GM19324 (cell line): ENCODE results near the gene CPLANE2.
"Not testable (repeated sequence)": the region's sequence is repeated elsewhere in the genome, so short reads cannot be mapped to it uniquely, and the experiment has no call there.

ENCODE experiments used
- ATAC-seq: cut with Tn5 transposase; IDR thresholded peaks from one replicate; pipeline ENCODE4 v1.9.1; 2021; ENCODE audit warnings: mild to moderate bottlenecking, moderate library complexity; ENCODE audit not compliant: unreplicated experiment, low FRiP score

CPLANE2 gene

GRCh38 chr1:16210581-16210980, 26.4 kb downstream of the CPLANE2 start:
- no peak for ATAC-seq

GRCh38 chr1:16209847-16210407, 27.1 kb downstream of the CPLANE2 start:
- ATAC-seq = no peak

GRCh38 chr1:16209132-16209846, 27.7 kb downstream of the CPLANE2 start:
- ATAC-seq = no peak

- ATAC-seq = no peak
Observed at GRCh38 chr1:16208270-16208987, 28.6 kb downstream of the CPLANE2 start.

GRCh38 chr1:16207318-16208269, 29.4 kb downstream of the CPLANE2 start:
- ATAC-seq = no peak

- peak; percentile 61 for ATAC-seq
Observed at GRCh38 chr1:16206547-16207317, 30.3 kb downstream of the CPLANE2 start.

- ATAC-seq = no peak
Observed at GRCh38 chr1:16205891-16206546, 31.0 kb downstream of the CPLANE2 start.

GRCh38 chr1:16205334-16205671, 31.7 kb downstream of the CPLANE2 start:
- no peak for ATAC-seq

- ATAC-seq = no peak
Observed at GRCh38 chr1:16204634-16205333, 32.2 kb downstream of the CPLANE2 start.

GRCh38 chr1:16204216-16204615, 32.8 kb downstream of the CPLANE2 start:
- ATAC-seq = no peak

GRCh38 chr1:16203550-16203949, 33.4 kb downstream of the CPLANE2 start:
- ATAC-seq = no peak

GRCh38 chr1:16202281-16203210, 34.4 kb downstream of the CPLANE2 start:
- ATAC-seq = no peak

GRCh38 chr1:16199700-16200099, 37.3 kb downstream of the CPLANE2 start:
- ATAC-seq = no peak

GRCh38 chr1:16199157-16199501, 37.9 kb downstream of the CPLANE2 start:
- no peak for ATAC-seq

GRCh38 chr1:16198444-16199156, 38.4 kb downstream of the CPLANE2 start:
- no peak for ATAC-seq

- ATAC-seq = no peak
Observed at GRCh38 chr1:16196874-16197273, 40.1 kb downstream of the CPLANE2 start.

GRCh38 chr1:16196139-16196538, 40.8 kb downstream of the CPLANE2 start:
- ATAC-seq = not testable (repeated sequence)
